Islet precursor cell (in vitro differentiated cells): ENCODE data around the gene CLN5.
"Not testable (repeated sequence)": the region's sequence is repeated elsewhere in the genome, so short reads cannot be mapped to it uniquely, and the experiment has no call there.

Source experiments
- DNase-seq: peaks from one replicate; pipeline ENCODE4 v3.0.0-alpha.2; 2018

The CLN5 gene

DNA sequence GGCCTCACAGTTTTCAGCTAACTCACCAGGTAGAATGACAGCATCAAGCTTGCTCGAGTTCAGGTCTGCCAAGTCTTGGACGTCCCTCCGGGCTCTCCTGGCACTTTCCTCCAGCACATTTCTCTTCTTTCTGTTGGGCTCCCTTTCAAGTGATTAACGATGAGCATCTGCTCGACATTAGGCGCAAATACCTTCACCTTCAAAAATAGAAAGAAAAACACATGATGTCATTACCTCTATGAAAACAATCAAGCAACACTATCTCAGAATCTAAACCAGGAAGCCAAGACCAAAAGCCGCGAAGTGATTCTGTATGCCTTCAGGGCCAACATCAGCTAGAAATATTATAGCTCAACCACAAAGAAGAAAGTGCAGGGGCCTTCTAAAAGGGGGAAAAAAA lies 15.4 kb upstream of the CLN5 start:
- DNase-seq = no peak

DNA sequence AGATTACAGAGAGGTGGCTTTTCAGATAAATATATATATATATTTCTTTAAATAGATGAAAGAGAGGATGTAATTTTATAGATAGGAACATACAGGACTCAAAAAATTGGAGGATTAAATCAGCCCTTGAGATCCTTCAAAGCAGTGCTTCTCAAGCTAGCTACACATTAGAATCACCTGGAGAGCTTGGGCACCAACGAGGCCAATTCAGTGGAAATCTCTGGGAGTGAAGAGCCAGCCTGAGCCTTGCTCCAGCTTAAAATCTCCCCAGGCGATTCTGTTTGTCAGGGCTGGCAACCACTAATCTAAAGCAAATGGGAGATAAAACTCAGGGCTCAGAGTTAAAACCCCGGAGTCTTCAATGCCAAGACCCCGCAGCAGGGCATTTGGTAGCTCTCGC lies 15.0 kb upstream of the CLN5 start:
- no peak for DNase-seq

DNA sequence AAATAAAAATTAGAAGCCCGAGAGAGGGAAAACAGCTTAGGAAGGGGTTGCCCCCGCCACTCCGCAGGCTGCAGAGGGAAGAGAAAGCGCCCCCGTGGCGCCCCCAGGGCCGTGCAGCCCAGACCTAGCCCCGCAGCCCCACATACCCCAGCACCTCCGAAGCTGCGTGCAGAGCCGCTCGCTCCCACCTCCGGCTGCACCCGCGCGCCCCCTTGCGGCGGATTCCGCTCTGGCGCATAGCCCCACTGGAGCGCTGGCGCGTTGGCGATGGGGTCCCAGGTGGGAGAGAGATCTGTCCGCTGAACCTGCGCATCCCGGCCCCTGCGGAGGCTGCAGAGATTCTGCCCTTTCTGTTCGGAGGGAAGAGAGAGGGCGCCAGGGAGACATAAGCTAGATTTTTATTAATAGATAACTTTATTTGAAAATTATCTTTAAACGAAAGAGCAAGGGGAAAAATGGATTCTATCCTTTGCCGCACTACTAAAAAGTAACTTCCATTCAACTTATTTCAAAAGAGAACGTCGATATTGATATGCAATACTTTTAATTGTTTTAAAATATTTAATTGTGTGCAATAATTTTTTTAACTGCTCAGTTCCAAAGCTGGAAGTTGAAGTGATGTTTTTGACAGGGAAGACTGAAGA lies 11.7 kb upstream of the CLN5 start:
- DNase-seq = peak; percentile 92

DNA sequence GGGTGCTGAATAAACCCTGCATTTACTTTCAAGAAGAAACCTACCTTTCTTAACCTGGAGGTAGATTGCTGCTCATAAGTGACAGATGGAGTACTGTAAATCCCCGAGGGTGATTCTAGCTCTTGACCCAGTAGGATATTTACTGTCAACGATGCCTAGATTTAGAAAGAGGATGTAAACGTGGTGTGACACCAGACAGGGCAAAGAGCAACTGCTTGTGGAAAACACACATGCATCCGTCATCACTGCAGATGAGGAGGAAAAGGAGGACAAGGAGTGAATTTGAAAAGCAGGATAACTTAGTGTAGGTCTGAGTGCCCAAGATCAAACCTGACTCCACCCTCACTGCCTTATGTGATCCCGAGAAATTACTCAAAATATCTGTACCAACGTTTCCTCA lies 9.8 kb upstream of the CLN5 start:
- DNase-seq = no peak

DNA sequence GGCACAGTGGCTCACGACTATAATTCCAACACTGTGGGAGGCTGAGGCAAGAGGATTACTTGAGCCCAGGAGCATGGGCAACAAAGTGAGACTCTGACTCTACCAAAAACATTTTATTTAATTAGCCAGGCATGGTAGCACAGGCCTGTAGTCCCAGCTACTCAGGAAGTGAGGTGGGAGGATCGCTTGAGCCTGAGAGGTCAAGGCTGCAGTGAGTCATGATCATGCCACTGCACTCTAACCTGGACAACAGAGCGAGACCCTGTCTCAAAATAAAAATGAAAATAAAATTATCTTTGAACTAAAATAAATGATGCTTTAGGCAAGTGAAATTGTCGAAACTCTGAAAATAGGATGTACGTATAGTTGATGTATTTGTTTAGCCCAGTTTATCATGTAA lies 8.2 kb upstream of the CLN5 start:
- DNase-seq = no peak

DNA sequence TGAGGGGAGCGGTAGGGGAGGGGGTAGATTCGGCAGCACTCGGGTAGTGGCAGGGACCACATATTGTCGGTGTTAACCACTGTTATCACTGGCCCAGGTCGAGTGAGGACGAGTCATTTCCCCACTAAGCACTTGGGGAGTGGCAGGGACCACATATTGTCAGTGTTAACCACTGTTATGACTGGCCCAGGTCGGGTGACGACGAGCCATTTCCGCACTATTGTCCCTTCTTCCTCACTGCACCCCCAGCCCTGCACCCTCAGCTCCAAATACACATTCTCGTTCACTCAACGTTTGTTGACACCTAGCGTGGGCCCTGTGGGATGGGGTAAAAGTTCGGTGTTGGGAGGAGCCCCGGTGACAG lies 467 bp upstream of the CLN5 start:
- no peak for DNase-seq

DNA sequence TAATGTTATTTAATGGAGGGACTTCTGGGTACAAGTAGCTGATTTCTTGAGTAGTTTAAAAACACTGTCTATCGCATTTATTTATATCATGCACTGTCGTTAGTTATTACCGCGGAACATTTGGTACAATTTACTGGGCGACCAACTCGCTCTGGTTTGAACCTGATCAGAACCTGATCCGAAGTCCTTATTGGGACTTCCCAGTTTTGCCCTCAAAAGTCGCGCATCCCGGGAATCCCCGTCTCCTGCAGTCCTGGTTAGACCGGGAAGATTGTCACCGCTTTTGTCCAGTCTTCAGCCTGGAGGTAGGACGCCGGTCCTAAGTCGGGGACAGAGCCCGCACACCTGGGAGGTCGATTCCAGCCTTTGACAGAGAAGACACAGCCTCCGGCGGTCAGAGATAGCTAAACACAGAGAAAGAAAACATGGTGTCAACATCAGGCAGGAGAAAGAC lies 694 bp downstream of the CLN5 start:
- peak; percentile 61 for DNase-seq

DNA sequence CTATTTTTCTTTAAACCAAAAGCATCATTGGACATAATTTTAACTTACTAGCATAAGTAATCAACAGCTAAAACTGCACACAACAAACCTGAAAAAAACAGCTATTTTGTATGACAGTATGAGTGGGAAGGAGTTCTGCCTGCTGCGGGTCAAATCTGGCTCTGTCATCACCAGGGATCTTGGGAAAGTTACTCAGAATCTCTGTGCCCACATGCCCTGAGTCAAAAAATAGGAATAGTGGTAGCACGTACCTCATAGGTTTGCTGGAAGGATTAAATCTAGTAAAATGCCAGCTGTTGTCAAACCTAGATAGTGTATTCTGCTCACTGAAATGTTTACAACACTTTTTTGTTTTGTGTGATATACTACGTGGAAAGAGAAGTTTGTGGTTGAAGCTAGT lies 1.1 kb downstream of the CLN5 start:
- DNase-seq = no peak

DNA sequence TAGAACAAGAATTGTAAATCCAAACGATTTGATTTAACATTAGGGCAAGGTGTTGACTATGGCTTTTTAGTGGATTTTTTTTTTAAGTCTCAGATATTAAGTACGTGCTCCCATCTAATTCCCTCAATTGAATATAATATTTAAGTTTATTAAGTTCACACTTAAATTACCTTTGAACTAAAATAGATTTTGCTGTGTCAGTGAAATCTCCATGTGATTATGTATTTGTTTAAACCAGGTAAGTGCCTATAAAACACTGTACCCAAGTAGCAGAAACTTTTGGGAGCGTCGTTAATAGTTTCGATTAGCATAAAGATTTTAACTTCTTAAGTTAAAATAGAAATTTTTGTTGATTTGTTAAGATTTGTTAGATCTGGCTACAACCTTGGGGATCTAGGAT lies 1.6 kb downstream of the CLN5 start:
- no peak for DNase-seq

DNA sequence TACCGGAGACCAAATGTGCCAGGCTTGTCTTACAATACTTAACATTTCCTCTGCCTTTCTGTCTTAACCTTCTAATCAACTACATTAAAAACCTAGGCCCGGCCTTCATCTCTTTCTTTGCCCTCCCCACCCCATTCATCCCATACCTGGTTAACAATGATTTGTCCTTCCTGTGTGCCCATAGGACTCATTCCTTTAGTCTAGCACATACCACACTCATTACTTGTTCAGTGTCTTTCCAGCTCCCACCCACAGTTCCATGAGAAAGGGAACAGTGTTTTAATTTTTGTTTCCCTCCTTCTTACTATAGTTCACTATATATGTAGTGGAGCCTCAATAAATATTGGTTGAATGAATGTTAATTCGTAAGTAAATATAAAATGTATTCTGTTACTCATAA lies 2.4 kb downstream of the CLN5 start:
- no peak for DNase-seq

DNA sequence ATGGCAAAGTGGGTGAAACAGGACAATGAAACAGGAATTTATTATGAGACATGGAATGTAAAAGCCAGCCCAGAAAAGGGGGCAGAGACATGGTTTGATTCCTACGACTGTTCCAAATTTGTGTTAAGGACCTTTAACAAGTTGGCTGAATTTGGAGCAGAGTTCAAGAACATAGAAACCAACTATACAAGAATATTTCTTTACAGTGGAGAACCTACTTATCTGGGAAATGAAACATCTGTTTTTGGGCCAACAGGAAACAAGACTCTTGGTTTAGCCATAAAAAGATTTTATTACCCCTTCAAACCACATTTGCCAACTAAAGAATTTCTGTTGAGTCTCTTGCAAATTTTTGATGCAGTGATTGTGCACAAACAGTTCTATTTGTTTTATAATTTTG lies 8.6 kb downstream of the CLN5 start:
- no peak for DNase-seq

DNA sequence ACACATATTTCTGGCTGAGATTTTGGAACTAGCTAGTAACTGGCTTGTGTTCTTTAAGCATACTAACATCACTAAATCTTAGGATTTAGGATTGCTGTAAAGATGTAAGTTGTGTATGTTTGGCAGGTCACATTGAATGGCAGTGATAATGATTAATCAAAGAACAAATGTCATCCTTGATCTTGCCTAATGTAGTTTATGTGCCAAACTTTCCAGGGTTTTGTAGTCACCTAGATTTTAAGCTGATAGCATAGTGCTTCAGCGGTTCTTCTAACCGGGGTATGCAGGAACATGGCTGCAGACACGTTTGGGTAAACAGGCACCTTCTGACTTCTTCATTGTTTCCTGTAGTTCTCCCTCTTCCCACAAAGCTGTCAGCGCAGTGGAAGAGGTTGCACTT lies 9.7 kb downstream of the CLN5 start:
- DNase-seq = no peak

DNA sequence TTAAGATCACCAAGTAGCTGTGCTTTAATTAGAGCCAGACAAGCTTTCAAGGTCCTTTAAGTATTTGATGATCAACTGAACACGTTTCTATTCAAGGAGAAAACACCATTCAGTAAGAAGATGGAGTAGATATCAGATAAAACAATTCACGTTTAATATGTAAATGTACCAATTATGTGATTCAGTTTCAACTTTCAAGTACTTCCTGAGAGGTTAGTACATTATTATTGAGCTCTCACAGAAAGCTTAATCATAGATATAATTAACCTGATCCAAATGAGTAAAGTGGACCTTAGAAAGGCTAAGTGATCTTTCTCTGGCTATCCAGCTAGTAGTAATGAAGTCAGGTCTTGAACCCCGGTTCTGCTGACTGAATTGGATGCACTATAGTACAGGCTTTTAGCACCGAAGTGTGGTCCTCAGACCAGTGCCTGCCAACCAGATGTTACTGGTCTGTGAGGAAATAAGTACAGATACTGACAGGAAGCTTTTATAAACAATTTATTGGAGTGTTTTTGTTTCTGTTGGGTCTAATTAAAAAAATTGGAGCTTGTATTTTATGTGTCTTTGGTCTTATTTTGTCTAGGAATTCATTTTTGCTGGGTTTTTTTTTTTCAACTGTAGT lies 10.2 kb downstream of the CLN5 start:
- no peak for DNase-seq

DNA sequence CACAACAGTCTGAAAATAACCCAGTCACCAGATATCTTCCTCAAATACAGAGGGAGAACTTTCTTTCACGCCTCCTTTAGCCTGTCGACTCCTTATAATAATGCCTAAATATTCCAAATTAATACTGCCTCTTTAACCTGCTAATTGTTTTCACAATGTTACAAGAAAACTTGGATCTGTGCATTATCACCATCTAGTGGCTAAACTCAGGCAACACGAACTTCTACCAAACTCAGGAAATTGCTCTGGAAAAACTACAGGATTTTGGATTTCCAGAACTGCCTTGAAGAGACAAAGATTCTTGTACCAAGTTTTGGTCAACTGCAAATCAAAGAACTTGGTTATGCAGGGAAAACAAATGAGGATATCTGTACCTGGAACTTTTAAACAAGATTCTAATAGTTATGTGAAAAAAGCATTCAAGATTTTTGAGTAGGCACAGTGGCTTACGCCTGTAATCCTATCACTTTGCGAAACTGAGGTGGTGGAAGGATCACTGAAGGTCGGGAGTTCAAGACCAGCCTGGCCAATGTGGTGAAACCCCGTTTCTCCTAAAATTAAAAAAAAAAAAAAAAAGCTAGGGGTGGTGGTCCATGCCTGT lies 10.8 kb downstream of the CLN5 start:
- no peak for DNase-seq

DNA sequence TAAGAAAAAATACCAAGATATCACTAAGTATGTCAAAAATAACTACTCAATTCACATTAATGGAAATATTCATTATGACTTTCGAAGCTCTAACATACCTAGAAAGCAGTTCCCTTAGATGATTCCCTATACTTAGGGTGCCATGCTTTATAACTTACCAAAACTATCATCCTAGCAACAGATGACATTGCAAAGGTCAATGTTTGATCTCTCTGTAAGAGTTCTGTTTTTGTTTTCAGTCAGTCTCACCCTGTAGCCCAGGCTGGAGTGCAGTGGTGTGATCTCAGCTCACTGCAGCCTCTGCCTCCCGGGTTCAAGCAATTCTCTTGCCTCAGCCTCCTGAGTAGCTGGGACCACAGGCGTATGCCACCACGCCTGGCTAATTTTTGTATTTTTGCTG lies 16.5 kb downstream of the CLN5 start:
- DNase-seq = not testable (repeated sequence)

DNA sequence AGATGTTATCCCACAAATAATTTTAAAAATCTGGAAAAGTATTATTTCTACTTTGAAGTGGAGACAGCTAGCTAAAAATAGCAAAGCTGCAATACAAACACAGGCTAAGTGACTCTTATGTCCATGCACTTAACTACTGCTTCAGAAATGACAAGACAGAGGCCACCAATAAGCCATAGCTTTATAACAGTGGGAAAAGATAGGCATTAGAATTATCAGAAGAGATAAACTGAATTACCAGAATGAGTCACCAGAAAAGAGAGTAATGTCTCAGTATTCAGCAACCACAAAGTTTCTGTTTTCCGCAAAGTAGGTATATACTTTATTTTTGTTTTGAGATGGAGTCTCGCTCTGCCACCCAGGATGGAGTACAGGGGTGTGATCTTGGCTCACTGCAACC lies 17.1 kb downstream of the CLN5 start:
- no peak for DNase-seq

DNA sequence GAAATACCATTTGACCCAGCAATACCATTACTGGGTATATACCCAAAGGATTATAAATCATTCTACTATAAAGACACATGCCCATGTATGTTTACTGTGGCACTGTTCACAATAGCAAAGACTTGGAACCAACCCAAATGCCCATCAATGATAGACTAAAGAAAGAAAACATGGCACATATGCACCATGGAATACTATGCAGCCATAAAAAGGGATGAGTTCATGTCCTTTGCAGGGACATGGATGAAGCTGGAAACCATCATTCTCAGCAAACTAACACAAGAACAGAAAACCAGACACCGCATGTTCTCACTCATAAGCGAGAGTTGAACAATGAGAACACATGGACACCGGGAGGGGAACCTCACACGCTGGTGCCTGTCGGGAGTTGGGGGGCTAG lies 17.8 kb downstream of the CLN5 start:
- DNase-seq = not testable (repeated sequence)

DNA sequence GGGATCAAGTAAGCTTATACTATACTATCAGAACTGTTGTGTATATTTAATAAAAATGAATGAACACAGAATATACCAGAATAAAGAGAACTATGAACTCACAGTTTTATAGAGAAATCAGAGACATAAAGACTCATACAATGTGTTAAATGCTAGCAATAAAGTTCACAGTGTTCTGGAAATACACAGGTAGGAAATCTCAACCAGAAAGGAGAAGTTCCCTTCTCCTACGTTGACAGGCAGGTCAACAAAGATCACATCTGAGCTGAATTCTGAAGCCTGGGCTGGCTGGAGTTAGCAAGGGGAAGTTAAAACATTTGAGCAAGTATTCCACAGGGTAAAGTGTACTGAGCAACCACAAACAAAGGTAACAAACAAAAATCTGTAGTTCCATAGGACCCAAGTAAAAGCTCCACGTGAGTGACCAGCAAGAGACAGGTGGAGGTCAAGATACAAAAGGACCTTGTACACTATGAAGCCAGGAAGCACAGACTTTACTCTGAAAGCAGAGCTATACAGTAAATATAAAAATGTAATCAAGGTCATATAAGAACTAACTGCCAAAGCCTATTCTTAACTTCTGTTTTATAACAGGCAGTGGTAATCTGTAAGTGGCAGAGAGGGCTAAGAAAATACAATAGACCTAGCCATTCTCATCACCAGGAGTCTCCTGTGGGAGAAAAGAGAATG lies 22.1 kb downstream of the CLN5 start:
- DNase-seq = no peak

DNA sequence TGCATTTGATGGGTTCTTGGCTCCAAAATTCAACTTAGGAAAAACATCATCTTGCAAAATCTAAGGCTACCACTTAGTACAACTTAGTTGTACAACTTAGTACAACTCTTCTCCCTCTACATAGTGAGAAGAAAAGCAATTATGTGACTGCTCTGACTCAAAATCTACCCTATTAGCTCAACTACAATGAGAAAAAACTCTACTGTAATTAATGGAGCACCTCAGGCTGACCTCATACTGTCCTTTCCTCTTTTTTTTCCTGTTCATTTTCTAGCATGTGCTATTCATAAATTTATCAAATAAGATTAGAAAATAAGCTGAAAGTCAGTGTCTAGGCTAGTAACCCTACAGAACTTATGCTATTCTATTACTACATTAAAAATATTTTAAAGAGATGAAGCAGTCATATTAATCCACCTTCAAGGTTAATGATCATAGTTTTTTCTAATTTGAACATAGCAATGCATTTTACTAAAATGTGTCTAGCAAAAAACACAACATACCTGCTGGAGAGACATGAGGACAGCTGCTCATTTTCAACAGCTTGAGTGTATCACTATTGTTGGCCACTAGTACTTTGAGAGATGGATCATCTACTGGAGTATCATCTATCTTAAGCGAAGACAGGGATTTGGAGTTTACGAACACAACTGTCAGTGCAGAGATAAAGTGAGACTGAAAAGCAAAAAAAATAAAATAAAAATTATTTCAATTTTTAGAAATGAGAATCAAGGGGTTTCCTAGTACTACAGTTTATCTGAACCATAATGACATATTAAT lies 23.2 kb downstream of the CLN5 start:
- no peak for DNase-seq

DNA sequence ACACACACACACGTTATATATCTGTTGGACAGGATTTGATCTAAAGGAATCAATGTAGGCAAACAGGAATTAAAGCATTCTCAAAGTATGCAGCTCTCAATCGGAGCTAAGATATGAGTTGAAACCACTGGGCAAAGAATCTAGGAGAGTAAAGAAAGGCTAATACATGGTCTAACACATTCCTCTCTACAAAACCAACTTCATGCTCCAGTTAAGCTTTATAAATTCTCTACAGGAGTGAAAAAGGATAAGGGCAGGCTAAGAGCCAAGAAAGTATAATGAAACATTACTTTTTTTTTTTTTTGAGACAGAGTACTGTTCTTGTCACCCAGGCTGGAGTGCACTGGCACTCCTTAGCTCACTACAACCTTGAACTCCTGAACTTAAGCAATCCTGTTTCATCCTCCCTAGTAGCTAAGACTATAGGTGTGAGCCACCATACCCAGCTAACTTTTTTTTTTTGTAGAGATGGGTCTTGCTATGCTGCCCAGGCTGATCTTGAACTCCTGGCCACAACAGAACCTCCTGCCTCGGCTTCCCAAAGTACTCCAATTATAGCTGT lies 24.5 kb downstream of the CLN5 start:
- DNase-seq = no peak

DNA sequence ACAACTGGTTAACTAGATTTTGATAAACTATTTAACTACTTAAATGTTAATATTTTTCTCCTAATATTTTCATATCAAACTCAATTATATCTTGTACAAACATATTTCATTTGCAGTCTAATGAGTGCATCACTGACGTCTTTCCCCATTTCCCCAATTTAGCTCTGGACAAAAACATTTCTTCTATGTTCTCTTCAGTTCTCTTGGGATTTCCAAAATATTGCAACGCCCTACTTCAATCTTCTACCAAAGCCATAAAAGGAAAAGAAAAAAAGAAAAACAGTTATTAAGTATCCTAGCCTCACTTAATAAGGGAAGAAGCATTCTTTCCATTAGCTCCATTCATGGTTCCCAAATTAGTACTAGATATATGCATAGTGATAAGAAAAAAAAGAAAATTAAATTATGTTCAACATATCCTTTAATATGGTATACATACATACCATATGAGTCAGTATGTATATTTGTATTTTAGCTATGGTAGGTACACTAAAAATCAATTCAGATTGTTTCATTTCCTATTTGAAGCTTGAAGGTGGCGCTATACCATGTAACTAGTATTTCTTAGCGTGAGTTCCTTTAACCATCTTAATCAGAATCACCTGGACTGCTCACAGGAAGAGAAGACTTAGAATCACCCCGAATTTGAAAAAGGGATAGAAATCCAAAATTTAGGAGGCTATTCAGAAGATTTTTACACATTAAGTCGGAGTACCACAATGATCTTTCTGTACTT lies 25.2 kb downstream of the CLN5 start:
- no peak for DNase-seq

DNA sequence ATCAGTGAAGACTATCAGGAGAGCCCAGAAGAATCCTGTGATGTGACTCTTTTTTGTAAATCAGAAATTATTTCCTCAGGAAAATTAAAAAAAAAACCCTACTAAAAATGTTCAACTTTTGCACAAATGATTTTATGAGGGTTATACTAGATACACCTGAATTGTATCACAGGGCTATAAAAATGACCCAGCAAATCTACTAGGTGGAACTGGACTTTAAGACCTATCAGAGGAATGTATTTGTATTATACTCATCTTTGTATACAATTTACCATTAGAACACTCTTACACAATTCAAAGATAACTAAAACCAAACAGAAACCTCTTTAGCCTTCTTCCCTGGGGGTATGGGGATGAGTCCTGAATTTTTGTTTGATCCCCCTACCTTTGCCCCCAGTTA lies 27.9 kb downstream of the CLN5 start:
- DNase-seq = no peak
